Osteocyte (in vitro differentiated cells): ENCODE measurements around the gene RSU1. TPM values are rescaled to one million over a fixed set of nuclear protein-coding genes. Genes with fewer than 3 reads are reported as not detected.

Experiments used
- DNase-seq: peaks from one replicate; pipeline ENCODE4 v3.0.0; 2021; ENCODE audit warnings: mixed read lengths; ENCODE audit not compliant: unreplicated experiment; ENCODE audit errors: extremely low spot score
- H3K27ac Mint-ChIP-seq: one replicate; pipeline ENCODE4 v1.8.0; 2021; ENCODE audit warnings: mild to moderate bottlenecking, mixed read lengths; ENCODE audit not compliant: unreplicated experiment
- H3K27me3 Mint-ChIP-seq: one replicate; pipeline ENCODE4 v1.8.0; 2021; ENCODE audit warnings: mixed read lengths; ENCODE audit not compliant: unreplicated experiment
- H3K36me3 Mint-ChIP-seq: one replicate; pipeline ENCODE4 v1.8.0; 2021; ENCODE audit warnings: mixed read lengths; ENCODE audit not compliant: unreplicated experiment
- H3K4me1 Mint-ChIP-seq: one replicate; pipeline ENCODE4 v1.8.0; 2021; ENCODE audit warnings: mixed read lengths; ENCODE audit not compliant: unreplicated experiment
- H3K4me3 Mint-ChIP-seq: one replicate; pipeline ENCODE4 v1.8.0; 2021; ENCODE audit warnings: mild to moderate bottlenecking, moderate library complexity, mixed read lengths; ENCODE audit not compliant: unreplicated experiment
- H3K9me3 Mint-ChIP-seq: one replicate; pipeline ENCODE4 v1.8.0; 2021; ENCODE audit warnings: mixed read lengths; ENCODE audit not compliant: unreplicated experiment
- CTCF ChIP-seq: fragments of 200-600 bp; sonication (generic); IDR thresholded peaks from 2 replicates; pipeline ENCODE4 v1.5.0; 2021; ENCODE audit warnings: antibody characterized with exemption, mild to moderate bottlenecking, moderate library complexity
- total RNA-seq: library from RNA; stranded (reverse); gene quantifications from 2 replicates; pipeline ENCODE4 v1.2.1, GENCODE V29; 2021

RSU1 gene
- total RNA-seq, 1 donor from 2014 or later: 92.0 TPM

GRCh38 chr10:16822726-16823360 lies 5.6 kb upstream of the RSU1 start:
- Mint-ChIP-seq H3K27me3 (peaks cover 2% of the 10 kb centered on the region), H3K4me1 (peaks cover 9% of the 10 kb centered on the region), H3K36me3 (peaks cover 4% of the 10 kb centered on the region), H3K4me3 (no peak overlapping the region), H3K9me3 (peaks cover 10% of the 10 kb centered on the region), H3K27ac (no peak overlapping the region)
- DNase-seq: no peak
- TF ChIP-seq CTCF: no peak

GRCh38 chr10:16822027-16822426 lies 4.8 kb upstream of the RSU1 start:
- Mint-ChIP-seq H3K9me3 (peaks cover 10% of the 10 kb centered on the region), H3K4me3 (no peak overlapping the region), H3K27ac (no peak overlapping the region), H3K4me1 (peaks cover 9% of the 10 kb centered on the region), H3K27me3 (peaks cover 2% of the 10 kb centered on the region), H3K36me3 (peaks cover 4% of the 10 kb centered on the region)
- no peak for DNase-seq
- TF ChIP-seq CTCF: no peak

- Mint-ChIP-seq H3K4me1 (peaks cover 19% of the 10 kb centered on the region), H3K27me3 (peaks cover 2% of the 10 kb centered on the region), H3K36me3 (peaks cover 4% of the 10 kb centered on the region), H3K27ac (no peak overlapping the region), H3K9me3 (peaks cover 10% of the 10 kb centered on the region), H3K4me3 (no peak overlapping the region)
- DNase-seq: no peak
- no peak for TF ChIP-seq CTCF
Measured at GRCh38 chr10:16820421-16820820, 3.2 kb upstream of the RSU1 start.

- Mint-ChIP-seq H3K4me3 (no peak overlapping the region), H3K4me1 (peaks cover 23% of the 10 kb centered on the region), H3K36me3 (peaks cover 4% of the 10 kb centered on the region), H3K27ac (no peak overlapping the region), H3K27me3 (peaks cover under 1% of the 10 kb centered on the region), H3K9me3 (peaks cover 10% of the 10 kb centered on the region)
- no peak for DNase-seq
- no peak for TF ChIP-seq CTCF
Measured at GRCh38 chr10:16820018-16820417, 2.8 kb upstream of the RSU1 start.

GRCh38 chr10:16819436-16819835 lies 2.2 kb upstream of the RSU1 start:
- Mint-ChIP-seq H3K27me3 (no peaks in the 10 kb centered on the region), H3K27ac (peak overlapping the region; percentile 16), H3K9me3 (peaks cover 10% of the 10 kb centered on the region), H3K4me3 (no peak overlapping the region), H3K36me3 (peaks cover 4% of the 10 kb centered on the region), H3K4me1 (peaks cover 27% of the 10 kb centered on the region)
- no peak for DNase-seq
- TF ChIP-seq CTCF: no peak
